Left ventricle myocardium inferior (tissue), 1 donor: ENCODE measurements around the gene PIH1D2. TPM values are rescaled to one million over a fixed set of nuclear protein-coding genes. Genes with fewer than 3 reads are reported as not detected.
"Not testable (repeated sequence)": the region's sequence is repeated elsewhere in the genome, so short reads cannot be mapped to it uniquely, and the experiment has no call there.

Source experiments
- DNase-seq: peaks from one replicate; pipeline ENCODE4 v3.0.0-alpha.2; 2020
- H3K27ac ChIP-seq: fragments of 200-600 bp; replicated peaks from 2 replicates; pipeline ENCODE4 v1.8.0; 2021
- H3K27me3 ChIP-seq: fragments of 200-600 bp; 2 replicates; pipeline ENCODE4 v1.8.0; 2021; ENCODE audit warnings: low read depth
- H3K36me3 ChIP-seq: fragments of 200-600 bp; 2 replicates; pipeline ENCODE4 v1.8.0; 2021
- H3K4me1 ChIP-seq: fragments of 200-600 bp; 2 replicates; pipeline ENCODE4 v1.8.0; 2021
- H3K4me3 ChIP-seq: fragments of 200-600 bp; 2 replicates; pipeline ENCODE4 v1.8.0; 2021; ENCODE audit warnings: mild to moderate bottlenecking, moderate library complexity
- H3K9me3 ChIP-seq: fragments of 200-600 bp; replicated peaks from 2 replicates; pipeline ENCODE4 v1.8.0; 2021
- intact Hi-C: fragments of 100-400 bp; cut with micrococcal nuclease; formaldehyde crosslinking; loops from one replicate; pipeline ENCODE4 v1.11.0; 2022
- total RNA-seq: library from RNA; stranded (reverse); fragmentation: NEBNext Ultra II Directional; extraction: Animal tissue kit (Norgen Biotek cat#: 25700); gene quantifications from one replicate; pipeline ENCODE4 v1.2.1, GENCODE V29; 2021
- TF ChIP-seq, protein P1 (sequence below): fragments of 200-600 bp; IDR thresholded peaks from 2 replicates; pipeline ENCODE4 v1.8.0; 2021; ENCODE audit warnings: antibody characterized with exemption, mild to moderate bottlenecking, borderline replicate concordance
- donor health status: DM: no; HTN: yes; CAD: no; lungs with severe emphysema.

The PIH1D2 gene
- total RNA-seq, 1 donor from 2014 or later = 2.2 TPM

DNA sequence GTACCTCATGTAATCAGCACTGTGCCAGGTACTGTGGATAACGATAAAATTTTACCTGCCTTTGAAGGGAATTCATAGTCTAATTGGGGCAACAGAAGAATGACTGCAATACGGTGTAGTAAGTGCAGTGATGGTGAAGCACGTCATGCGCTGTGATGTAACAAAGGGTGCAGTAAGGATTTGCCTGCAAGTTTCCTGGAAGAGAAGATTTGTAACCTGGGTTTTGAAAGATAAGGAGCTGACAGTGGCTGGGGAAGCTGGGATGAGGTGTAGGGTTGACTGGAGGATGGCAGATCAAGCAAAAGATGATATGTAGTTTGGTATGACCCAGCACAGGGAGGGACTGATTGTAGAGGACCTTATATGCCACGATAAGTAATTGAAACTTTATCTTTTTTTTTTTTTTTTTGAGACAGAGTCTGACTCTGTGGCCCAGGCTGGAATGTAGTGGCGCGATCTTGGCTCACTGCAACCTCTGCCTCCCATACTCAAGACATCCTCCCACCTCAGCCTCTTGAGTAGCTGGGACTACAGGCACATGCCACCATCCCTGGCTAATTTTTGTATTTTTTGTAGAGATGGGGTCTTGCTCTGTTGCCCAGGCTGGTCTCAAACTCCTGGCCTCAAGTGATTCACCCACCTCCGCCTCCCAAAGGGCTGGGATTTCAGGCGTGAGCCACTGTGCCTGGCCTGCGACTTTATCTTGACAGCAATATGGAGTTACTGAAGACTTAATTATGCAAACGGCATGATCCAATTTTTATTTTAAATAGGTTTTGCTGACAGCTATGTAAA lies 24.1 kb upstream of the PIH1D2 start:
- no peaks in the 10 kb centered on the region for H3K9me3 ChIP-seq
- no peaks in the 10 kb centered on the region for H3K27me3 ChIP-seq
- peaks cover 54% of the 10 kb centered on the region for H3K36me3 ChIP-seq
- H3K4me1 ChIP-seq = peaks cover 6% of the 10 kb centered on the region
- H3K4me3 ChIP-seq = no peak overlapping the region
- DNase-seq = no peak
- intact Hi-C loops = no loop called here
- no peak overlapping the region for H3K27ac ChIP-seq
- TF ChIP-seq, protein P1, sequence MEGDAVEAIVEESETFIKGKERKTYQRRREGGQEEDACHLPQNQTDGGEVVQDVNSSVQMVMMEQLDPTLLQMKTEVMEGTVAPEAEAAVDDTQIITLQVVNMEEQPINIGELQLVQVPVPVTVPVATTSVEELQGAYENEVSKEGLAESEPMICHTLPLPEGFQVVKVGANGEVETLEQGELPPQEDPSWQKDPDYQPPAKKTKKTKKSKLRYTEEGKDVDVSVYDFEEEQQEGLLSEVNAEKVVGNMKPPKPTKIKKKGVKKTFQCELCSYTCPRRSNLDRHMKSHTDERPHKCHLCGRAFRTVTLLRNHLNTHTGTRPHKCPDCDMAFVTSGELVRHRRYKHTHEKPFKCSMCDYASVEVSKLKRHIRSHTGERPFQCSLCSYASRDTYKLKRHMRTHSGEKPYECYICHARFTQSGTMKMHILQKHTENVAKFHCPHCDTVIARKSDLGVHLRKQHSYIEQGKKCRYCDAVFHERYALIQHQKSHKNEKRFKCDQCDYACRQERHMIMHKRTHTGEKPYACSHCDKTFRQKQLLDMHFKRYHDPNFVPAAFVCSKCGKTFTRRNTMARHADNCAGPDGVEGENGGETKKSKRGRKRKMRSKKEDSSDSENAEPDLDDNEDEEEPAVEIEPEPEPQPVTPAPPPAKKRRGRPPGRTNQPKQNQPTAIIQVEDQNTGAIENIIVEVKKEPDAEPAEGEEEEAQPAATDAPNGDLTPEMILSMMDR = no peak

DNA sequence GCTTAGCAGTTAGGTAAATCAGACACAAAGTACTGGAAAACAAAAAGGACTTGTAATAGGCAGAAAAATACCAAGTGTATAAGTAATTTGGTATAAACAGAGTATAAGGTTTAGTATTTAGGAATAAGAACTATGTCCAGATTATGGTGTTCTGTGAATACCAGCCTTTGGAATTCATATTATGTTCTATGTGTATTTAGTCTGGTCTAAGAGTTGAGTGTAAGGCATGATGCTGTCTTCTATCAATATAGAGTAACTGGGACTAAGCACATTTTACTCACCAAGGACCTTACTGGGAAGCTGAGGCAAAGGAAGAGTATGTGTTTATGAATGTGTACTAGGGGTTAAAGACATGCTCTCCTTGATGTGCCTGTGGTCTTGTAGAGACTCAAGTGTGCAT lies 22.4 kb upstream of the PIH1D2 start:
- intact Hi-C loops = no loop called here
- no peak overlapping the region for H3K27ac ChIP-seq
- TF ChIP-seq, protein P1 = no peak
- no peak for DNase-seq
- H3K27me3 ChIP-seq = no peaks in the 10 kb centered on the region
- peaks cover 13% of the 10 kb centered on the region for H3K4me1 ChIP-seq
- no peak overlapping the region for H3K4me3 ChIP-seq
- no peaks in the 10 kb centered on the region for H3K9me3 ChIP-seq
- peaks cover 71% of the 10 kb centered on the region for H3K36me3 ChIP-seq

DNA sequence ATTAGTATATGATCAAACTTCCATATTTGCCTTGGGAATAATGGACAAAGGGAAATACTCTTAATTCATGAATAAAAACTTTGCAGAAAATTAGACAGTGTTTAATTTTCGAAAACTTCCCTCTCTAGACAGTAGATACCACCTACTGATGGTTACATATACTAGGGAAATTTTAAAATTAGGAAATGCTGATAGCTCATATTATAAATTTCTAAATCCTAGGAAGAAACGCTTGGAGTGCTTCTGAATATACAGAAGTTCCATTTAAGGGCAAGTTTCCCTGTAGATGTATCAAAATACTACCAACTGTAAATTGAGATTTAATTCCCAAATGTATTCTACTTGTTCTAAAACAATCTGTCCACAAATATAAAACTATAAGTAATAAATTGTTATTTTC lies 21.5 kb upstream of the PIH1D2 start:
- H3K4me3 ChIP-seq, H3K27me3 ChIP-seq, H3K27ac ChIP-seq, H3K9me3 ChIP-seq, intact Hi-C loops, DNase-seq: not testable (repeated sequence)
- Histone ChIP-seq H3K4me1 (peaks cover 20% of the 10 kb centered on the region), H3K36me3 (peaks cover 80% of the 10 kb centered on the region)

DNA sequence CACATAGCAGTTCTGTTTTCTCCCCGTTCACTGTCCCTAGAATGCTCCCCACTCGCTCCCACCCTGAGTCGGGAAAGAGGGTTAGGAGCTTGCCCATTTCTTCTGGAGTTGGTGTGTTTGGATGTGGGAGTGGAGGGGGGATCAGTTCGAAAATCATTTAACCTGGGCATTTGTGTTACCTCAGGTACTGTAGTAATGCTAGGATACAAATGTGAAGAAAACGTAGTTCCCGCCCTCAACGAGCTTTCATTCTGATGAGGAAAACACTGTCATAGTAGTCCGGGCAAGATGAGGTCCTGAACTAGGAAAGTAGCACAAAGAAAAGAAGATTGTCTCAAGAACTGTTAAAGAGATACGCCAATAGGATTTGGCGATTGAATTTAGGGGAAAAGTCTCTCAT lies 13.4 kb upstream of the PIH1D2 start:
- Histone ChIP-seq H3K9me3 (no peaks in the 10 kb centered on the region), H3K27me3 (no peaks in the 10 kb centered on the region), H3K4me1 (peaks cover 91% of the 10 kb centered on the region), H3K4me3 (peak overlapping the region; percentile 92), H3K27ac (peak overlapping the region; percentile 92), H3K36me3 (peaks cover 75% of the 10 kb centered on the region)
- no peak for DNase-seq
- TF ChIP-seq, protein P1 = no peak
- intact Hi-C loops = no loop called here

DNA sequence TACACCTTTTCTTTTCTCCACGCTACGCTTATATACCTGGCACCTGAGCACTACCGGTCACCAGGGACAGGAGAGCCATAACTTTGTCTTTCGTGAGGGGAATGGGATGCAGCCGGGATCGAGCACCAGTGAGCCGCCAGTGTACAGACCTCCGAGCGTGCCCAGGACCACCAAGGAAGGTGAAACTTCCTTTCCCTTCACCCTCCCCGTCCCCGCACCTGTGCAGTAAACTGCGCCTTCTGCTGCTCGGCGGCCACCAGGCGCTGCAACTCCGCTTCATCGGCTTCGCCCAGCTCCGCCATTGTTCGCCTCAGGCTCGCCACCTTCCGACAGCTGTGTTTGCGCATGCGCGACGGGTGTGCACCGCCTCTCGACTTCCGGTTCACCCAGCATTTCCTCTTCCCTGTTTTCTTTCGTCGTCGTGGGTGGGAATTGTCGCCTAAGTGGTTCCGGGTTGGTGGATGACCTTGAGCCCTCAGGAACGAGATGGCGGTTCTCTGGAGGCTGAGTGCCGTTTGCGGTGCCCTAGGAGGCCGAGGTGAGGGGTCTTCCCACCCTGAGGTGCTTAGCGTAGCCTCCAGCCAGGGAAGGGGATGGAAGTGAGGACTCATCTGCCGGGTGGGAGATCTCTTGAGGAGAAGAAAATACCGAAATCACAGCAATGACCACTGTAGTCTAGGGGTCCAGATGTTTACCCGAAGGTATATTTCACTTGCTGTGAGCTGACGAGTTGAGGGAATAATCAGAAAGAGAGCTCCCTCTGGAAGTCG lies 12.8 kb upstream of the PIH1D2 start, which contains the start of the genes SDHD and TIMM8B:
TSS of gene SDHD (plus strand) at position 452 of the 770 bp plus-strand sequence. CDS start at position 487, 35 bp downstream.
TSS of gene TIMM8B (minus strand) at position 335 of the 770 bp plus-strand sequence. CDS start at position 302, 33 bp downstream.
- Histone ChIP-seq H3K27me3 (no peaks in the 10 kb centered on the region), H3K9me3 (no peaks in the 10 kb centered on the region), H3K36me3 (peaks cover 74% of the 10 kb centered on the region), H3K4me1 (peaks cover 94% of the 10 kb centered on the region), H3K27ac (peak within 1 kb of the TSS; percentile 92), H3K4me3 (peak within 1 kb of the TSS; percentile 92)
- intact Hi-C loops = no loop called here
- DNase-seq = peak; percentile 92
- TF ChIP-seq, protein P1 = peak; percentile 39
